HepG2 (cell line): ENCODE measurements around the gene CFAP92. TPM values are rescaled to one million over a fixed set of nuclear protein-coding genes. Genes with fewer than 3 reads are reported as not detected.

Experiments used
- CEBPG ChIP-seq: IDR thresholded peaks from 2 replicates; pipeline ENCODE4 v1.6.1; 2016
- EEA1 ChIP-seq: sonication (generic); formaldehyde crosslinking; IDR thresholded peaks from 2 replicates; pipeline ENCODE4 v1.5.1; 2020; ENCODE audit warnings: mild to moderate bottlenecking, missing genetic modification reagents, borderline replicate concordance
- HDAC2 ChIP-seq: sonication (generic); formaldehyde crosslinking; IDR thresholded peaks from 2 replicates; pipeline ENCODE4 v1.4.0; 2020; ENCODE audit warnings: missing genetic modification reagents
- KMT2B ChIP-seq: IDR thresholded peaks from 2 replicates; pipeline ENCODE4 v1.6.1; 2016; ENCODE audit warnings: missing genetic modification reagents, missing compliant biosample characterization
- MLLT10 ChIP-seq: sonication (generic); formaldehyde crosslinking; IDR thresholded peaks from 2 replicates; pipeline ENCODE4 v1.4.0; 2020; ENCODE audit warnings: missing genetic modification reagents
- MXI1 ChIP-seq: IDR thresholded peaks from 3 replicates; pipeline ENCODE4 v1.6.1; 2012; ENCODE audit warnings: low read depth, low read length, inconsistent platforms, borderline replicate concordance
- NFYB ChIP-seq: sonication (generic); formaldehyde crosslinking; IDR thresholded peaks from 2 replicates; pipeline ENCODE4 v1.4.0; 2020; ENCODE audit warnings: missing genetic modification reagents
- RXRB ChIP-seq: IDR thresholded peaks from 2 replicates; pipeline ENCODE4 v1.6.1; 2016; ENCODE audit warnings: borderline replicate concordance, missing genetic modification reagents, missing compliant biosample characterization
- ZBTB1 ChIP-seq: sonication (generic); formaldehyde crosslinking; IDR thresholded peaks from 2 replicates; pipeline ENCODE4 v1.4.0; 2020; ENCODE audit warnings: missing genetic modification reagents, borderline replicate concordance
- ZMYM2 ChIP-seq: sonication (generic); formaldehyde crosslinking; IDR thresholded peaks from 2 replicates; pipeline ENCODE4 v1.8.0; 2022; ENCODE audit warnings: mild to moderate bottlenecking, missing genetic modification reagents
- ZNF235 ChIP-seq: sonication (generic); formaldehyde crosslinking; IDR thresholded peaks from 2 replicates; pipeline ENCODE4 v1.8.1; 2023; ENCODE audit warnings: mild to moderate bottlenecking, missing genetic modification reagents, borderline replicate concordance
- ZNF251 ChIP-seq: sonication (generic); formaldehyde crosslinking; IDR thresholded peaks from 2 replicates; pipeline ENCODE4 v1.9.0; 2021; ENCODE audit warnings: mild to moderate bottlenecking, missing genetic modification reagents
- ZNF33A ChIP-seq: sonication (generic); formaldehyde crosslinking; IDR thresholded peaks from 2 replicates; pipeline ENCODE4 v1.5.1; 2020; ENCODE audit warnings: missing genetic modification reagents, mild to moderate bottlenecking, moderate library complexity, borderline replicate concordance
- ZNF354B ChIP-seq: sonication (generic); formaldehyde crosslinking; IDR thresholded peaks from 2 replicates; pipeline ENCODE4 v1.8.0; 2022; ENCODE audit warnings: mild to moderate bottlenecking, missing genetic modification reagents
- polyA plus RNA-seq, 8 experiments: library from polyadenylated mRNA; depleted of rRNA in 3 of 8; stranded (reverse) in 7 of 8; unstranded in 1 of 8; fragments of >200 nt; fragmentation: Illumina TruSeq in 4 of 8; extraction: Trizol in 4 of 8; gene quantifications; 2 replicates each; pipeline versions ENCODE4 v1.2.1 to v1.2.3, GENCODE V29; 2011 to 2016; ENCODE audit warnings: low read depth in 4 of 8, missing spikeins in 1 of 8, mixed read lengths in 1 of 8; ENCODE audit not compliant: insufficient read depth in 1 of 8
- total RNA-seq, 5 experiments: library from RNA; depleted of rRNA; stranded (reverse); fragments of >200 nt; fragmentation: Illumina TruSeq; extraction: Trizol; gene quantifications; 2 replicates each; pipeline ENCODE4 v1.2.3, GENCODE V29; 2016; ENCODE audit warnings: low read depth in 1 of 5
- TF ChIP-seq, protein P1 (sequence below): sonication (generic); formaldehyde crosslinking; IDR thresholded peaks from 2 replicates; pipeline ENCODE4 v1.4.0; 2020; ENCODE audit warnings: missing genetic modification reagents
- TF ChIP-seq, protein P2 (sequence below): sonication (generic); formaldehyde crosslinking; conservative IDR thresholded peaks from 2 replicates; pipeline ENCODE4 v1.4.0; 2020; ENCODE audit warnings: missing genetic modification reagents
- TF ChIP-seq, protein P3 (sequence below): sonication (generic); formaldehyde crosslinking; IDR thresholded peaks from 2 replicates; pipeline ENCODE4 v1.4.0; 2020; ENCODE audit warnings: missing genetic modification reagents
- TF ChIP-seq, protein P4 (sequence below): IDR thresholded peaks from 2 replicates; pipeline ENCODE4 v1.4.0; 2020; ENCODE audit warnings: mild to moderate bottlenecking, missing genetic modification reagents

Gene CFAP92
- total and polyA plus RNA-seq, 2 of the 13 experiments (the other 11 are each of a cell fraction or from before 2014, with no cell fraction given) = 0.18 to 0.46 TPM

DNA sequence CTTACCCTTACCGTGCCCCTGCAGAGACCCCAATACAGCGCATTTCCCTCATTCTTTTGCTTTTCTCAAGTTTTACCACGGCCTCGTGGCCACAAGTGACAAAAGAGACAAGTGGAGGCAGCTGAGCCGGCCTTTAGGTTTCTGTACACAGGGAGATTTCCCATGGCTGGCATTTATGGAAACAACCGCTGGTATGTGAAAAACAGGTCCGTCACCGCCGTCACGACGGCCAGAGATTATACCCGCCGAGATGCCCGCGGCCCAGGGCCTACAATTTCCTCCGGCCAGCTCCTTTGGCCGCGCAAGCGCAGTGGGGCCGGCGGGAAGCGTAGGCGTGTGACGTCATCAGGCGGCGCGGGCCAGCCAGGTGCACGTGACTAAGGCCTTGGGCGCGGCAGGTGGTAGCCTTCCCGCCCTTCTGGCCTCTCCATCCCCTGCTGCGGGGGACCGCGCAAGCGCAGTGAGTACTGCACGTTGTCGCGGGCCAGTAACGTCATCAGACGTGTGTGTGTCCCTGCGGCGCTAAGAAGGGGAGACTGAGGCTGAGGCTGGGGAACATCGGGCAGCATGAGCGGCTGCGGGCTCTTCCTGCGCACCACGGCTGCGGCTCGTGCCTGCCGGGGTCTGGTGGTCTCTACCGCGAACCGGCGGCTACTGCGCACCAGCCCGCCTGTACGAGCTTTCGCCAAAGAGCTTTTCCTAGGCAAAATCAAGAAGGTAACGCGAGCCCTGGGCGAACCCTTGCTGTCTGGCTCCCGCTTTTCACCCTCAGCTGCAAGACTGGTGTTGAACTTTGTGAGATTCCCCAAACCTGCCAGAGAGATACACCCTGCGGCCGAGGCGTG, 114.5 kb downstream of the CFAP92 start, which contains the start of gene ACAD9 (continued):
- TF ChIP-seq MLLT10 (no peak), ZNF354B (CRISPR knock-in tag) (0 out of 2 replicates have a peak, but pooled peaks have one; percentile 71), RXRB (CRISPR knock-in tag) (peak; percentile 71; the same call in 1 of the 2 replicates), ZNF33A (peak; percentile 93), HDAC2 (peak; percentile 96), NFYB (CRISPR knock-in tag) (peak; percentile 64), KMT2B (peak; percentile 94), CEBPG (CRISPR knock-in tag) (peak; percentile 60), EEA1 (no peak), MXI1 (peak; percentile 86; the same call in 1 of the 3 replicates), ZMYM2 (peak; percentile 25; the same call in 1 of the 2 replicates), ZNF251 (no peak), ZBTB1 (CRISPR knock-in tag) (no peak), ZNF235 (CRISPR knock-in tag) (peak; percentile 84; the same call in 1 of the 2 replicates)
- TF ChIP-seq, protein P1, sequence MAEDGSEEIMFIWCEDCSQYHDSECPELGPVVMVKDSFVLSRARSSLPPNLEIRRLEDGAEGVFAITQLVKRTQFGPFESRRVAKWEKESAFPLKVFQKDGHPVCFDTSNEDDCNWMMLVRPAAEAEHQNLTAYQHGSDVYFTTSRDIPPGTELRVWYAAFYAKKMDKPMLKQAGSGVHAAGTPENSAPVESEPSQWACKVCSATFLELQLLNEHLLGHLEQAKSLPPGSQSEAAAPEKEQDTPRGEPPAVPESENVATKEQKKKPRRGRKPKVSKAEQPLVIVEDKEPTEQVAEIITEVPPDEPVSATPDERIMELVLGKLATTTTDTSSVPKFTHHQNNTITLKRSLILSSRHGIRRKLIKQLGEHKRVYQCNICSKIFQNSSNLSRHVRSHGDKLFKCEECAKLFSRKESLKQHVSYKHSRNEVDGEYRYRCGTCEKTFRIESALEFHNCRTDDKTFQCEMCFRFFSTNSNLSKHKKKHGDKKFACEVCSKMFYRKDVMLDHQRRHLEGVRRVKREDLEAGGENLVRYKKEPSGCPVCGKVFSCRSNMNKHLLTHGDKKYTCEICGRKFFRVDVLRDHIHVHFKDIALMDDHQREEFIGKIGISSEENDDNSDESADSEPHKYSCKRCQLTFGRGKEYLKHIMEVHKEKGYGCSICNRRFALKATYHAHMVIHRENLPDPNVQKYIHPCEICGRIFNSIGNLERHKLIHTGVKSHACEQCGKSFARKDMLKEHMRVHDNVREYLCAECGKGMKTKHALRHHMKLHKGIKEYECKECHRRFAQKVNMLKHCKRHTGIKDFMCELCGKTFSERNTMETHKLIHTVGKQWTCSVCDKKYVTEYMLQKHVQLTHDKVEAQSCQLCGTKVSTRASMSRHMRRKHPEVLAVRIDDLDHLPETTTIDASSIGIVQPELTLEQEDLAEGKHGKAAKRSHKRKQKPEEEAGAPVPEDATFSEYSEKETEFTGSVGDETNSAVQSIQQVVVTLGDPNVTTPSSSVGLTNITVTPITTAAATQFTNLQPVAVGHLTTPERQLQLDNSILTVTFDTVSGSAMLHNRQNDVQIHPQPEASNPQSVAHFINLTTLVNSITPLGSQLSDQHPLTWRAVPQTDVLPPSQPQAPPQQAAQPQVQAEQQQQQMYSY (CRISPR knock-in tag) = no peak
- TF ChIP-seq, protein P2, sequence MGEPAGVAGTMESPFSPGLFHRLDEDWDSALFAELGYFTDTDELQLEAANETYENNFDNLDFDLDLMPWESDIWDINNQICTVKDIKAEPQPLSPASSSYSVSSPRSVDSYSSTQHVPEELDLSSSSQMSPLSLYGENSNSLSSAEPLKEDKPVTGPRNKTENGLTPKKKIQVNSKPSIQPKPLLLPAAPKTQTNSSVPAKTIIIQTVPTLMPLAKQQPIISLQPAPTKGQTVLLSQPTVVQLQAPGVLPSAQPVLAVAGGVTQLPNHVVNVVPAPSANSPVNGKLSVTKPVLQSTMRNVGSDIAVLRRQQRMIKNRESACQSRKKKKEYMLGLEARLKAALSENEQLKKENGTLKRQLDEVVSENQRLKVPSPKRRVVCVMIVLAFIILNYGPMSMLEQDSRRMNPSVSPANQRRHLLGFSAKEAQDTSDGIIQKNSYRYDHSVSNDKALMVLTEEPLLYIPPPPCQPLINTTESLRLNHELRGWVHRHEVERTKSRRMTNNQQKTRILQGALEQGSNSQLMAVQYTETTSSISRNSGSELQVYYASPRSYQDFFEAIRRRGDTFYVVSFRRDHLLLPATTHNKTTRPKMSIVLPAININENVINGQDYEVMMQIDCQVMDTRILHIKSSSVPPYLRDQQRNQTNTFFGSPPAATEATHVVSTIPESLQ = no peak
- TF ChIP-seq, protein P3, sequence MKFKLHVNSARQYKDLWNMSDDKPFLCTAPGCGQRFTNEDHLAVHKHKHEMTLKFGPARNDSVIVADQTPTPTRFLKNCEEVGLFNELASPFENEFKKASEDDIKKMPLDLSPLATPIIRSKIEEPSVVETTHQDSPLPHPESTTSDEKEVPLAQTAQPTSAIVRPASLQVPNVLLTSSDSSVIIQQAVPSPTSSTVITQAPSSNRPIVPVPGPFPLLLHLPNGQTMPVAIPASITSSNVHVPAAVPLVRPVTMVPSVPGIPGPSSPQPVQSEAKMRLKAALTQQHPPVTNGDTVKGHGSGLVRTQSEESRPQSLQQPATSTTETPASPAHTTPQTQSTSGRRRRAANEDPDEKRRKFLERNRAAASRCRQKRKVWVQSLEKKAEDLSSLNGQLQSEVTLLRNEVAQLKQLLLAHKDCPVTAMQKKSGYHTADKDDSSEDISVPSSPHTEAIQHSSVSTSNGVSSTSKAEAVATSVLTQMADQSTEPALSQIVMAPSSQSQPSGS (CRISPR knock-in tag) = peak; percentile 98
- TF ChIP-seq, protein P4, sequence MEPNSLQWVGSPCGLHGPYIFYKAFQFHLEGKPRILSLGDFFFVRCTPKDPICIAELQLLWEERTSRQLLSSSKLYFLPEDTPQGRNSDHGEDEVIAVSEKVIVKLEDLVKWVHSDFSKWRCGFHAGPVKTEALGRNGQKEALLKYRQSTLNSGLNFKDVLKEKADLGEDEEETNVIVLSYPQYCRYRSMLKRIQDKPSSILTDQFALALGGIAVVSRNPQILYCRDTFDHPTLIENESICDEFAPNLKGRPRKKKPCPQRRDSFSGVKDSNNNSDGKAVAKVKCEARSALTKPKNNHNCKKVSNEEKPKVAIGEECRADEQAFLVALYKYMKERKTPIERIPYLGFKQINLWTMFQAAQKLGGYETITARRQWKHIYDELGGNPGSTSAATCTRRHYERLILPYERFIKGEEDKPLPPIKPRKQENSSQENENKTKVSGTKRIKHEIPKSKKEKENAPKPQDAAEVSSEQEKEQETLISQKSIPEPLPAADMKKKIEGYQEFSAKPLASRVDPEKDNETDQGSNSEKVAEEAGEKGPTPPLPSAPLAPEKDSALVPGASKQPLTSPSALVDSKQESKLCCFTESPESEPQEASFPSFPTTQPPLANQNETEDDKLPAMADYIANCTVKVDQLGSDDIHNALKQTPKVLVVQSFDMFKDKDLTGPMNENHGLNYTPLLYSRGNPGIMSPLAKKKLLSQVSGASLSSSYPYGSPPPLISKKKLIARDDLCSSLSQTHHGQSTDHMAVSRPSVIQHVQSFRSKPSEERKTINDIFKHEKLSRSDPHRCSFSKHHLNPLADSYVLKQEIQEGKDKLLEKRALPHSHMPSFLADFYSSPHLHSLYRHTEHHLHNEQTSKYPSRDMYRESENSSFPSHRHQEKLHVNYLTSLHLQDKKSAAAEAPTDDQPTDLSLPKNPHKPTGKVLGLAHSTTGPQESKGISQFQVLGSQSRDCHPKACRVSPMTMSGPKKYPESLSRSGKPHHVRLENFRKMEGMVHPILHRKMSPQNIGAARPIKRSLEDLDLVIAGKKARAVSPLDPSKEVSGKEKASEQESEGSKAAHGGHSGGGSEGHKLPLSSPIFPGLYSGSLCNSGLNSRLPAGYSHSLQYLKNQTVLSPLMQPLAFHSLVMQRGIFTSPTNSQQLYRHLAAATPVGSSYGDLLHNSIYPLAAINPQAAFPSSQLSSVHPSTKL (CRISPR knock-in tag) = peak; percentile 76
